Measurements from ENCODE around the gene MRPS33.

MRPS33 gene

DNA sequence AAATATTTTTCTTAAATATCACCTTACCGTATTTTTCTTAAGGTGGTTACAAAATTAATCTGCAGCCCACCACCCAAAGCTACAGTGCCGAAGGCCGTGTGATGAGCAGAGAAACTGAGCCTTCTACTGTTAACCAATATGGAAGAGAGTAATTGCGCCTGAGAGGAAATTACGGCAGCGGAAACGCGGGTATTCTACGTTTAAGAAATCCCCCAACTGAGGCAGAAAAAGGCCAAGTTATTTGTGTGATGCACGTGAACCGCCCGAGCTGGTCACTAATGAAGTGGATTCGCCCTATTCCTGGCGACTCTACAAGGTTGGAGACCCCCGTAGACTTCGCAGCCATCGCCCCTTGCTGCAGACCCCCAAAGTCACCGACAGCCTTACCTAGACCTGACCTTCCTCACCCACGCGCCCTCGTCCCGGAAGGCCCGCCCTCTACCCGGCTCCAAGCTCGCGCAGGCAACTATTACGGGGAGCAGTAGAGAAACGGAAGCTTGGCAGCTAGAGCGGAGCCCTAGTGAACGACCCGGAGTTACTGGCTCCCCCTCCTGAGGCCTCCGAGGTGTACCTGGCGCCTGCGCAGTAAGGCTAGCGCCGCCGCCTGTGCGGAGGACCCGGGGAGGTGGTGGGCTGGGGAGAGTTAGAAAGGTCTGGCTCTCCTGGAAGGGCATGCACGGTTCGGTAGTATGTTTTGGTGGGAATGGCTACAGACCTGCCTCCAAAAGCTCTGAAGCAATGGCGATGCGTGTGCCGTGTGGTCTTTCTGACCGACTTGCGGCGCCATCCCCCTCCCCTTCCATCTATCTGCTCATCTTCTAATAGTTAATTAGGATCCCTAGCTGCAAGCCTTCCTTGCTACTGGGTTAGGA, at the start of gene MRPS33:
Gene MRPS33 (minus strand): TSS at position 429 of the 872 bp plus-strand sequence. CDS start 4,319 bp downstream, outside the sequence.
- Mint-ChIP-seq H3K27me3 (ENCODE audit: low read depth, poor library complexity) (peaks cover 33% of the 10 kb centered on the region), H3K36me3 (ENCODE audit: low read depth) (peaks cover 7% of the 10 kb centered on the region), H3K9me3 (peaks cover 7% of the 10 kb centered on the region), H3K27ac (peak within 1 kb of the TSS; percentile 99), H3K4me1 (peaks cover 19% of the 10 kb centered on the region), H3K4me3 (peak within 1 kb of the TSS; percentile 98)
- TF ChIP-seq, protein P1, sequence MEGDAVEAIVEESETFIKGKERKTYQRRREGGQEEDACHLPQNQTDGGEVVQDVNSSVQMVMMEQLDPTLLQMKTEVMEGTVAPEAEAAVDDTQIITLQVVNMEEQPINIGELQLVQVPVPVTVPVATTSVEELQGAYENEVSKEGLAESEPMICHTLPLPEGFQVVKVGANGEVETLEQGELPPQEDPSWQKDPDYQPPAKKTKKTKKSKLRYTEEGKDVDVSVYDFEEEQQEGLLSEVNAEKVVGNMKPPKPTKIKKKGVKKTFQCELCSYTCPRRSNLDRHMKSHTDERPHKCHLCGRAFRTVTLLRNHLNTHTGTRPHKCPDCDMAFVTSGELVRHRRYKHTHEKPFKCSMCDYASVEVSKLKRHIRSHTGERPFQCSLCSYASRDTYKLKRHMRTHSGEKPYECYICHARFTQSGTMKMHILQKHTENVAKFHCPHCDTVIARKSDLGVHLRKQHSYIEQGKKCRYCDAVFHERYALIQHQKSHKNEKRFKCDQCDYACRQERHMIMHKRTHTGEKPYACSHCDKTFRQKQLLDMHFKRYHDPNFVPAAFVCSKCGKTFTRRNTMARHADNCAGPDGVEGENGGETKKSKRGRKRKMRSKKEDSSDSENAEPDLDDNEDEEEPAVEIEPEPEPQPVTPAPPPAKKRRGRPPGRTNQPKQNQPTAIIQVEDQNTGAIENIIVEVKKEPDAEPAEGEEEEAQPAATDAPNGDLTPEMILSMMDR (IDR thresholded peaks at IDR 0.05), result no peak
- peak; percentile 92 for DNase-seq

DNA sequence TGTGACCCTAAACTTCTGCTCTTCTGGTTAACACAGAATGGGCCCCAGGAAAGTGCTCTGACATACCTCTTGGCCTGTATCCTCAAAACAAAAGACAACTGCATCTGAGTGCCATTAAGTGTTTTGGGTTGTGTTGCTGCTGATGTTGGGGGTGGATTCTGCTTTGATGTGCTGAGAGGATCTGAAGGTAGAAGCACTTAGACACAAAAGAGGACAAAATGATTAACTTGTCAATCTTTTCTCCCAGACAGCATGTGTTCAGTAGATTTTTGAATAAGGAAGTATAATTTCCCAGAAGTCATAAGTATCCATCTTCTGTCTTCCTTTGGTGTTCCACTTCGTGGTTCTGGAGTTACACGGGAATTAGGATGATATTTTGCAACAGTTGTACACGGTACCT, 43.0 kb upstream of the MRPS33 start:
- Mint-ChIP-seq H3K27me3 (ENCODE audit: low read depth, poor library complexity) (peaks cover 6% of the 10 kb centered on the region), H3K27ac (no peak overlapping the region), H3K9me3 (peaks cover 11% of the 10 kb centered on the region), H3K4me3 (no peak overlapping the region), H3K36me3 (ENCODE audit: low read depth) (no peaks in the 10 kb centered on the region), H3K4me1 (peaks cover 5% of the 10 kb centered on the region)
- DNase-seq, result no peak
- TF ChIP-seq, protein P1 (IDR thresholded peaks at IDR 0.05), result no peak

DNA sequence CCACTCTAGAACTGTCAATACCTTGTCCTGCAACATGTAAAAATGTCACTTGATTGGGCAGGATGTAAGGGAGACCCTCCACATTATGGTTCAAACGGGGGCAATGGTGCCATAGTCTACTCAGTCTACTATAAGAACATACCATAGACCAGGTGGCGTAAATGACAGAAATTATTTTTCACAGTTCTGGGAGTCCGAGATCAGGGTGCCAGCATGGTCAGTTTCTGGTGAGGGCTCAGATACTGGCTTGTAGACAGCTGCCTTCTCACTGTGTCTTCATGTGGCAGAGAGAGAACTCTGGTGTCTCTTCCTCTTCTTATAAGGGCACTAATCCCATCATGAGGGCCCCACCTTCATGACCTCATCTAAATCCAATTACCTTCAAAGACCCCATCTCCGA, 40.4 kb upstream of the MRPS33 start:
- TF ChIP-seq, protein P1 (IDR thresholded peaks at IDR 0.05), result no peak
- Mint-ChIP-seq H3K36me3 (ENCODE audit: low read depth) (no peaks in the 10 kb centered on the region), H3K9me3 (peaks cover 2% of the 10 kb centered on the region), H3K4me1 (peaks cover 5% of the 10 kb centered on the region), H3K27me3 (ENCODE audit: low read depth, poor library complexity) (peaks cover 8% of the 10 kb centered on the region), H3K4me3 (no peak overlapping the region), H3K27ac (no peak overlapping the region)
- DNase-seq, result no peak

DNA sequence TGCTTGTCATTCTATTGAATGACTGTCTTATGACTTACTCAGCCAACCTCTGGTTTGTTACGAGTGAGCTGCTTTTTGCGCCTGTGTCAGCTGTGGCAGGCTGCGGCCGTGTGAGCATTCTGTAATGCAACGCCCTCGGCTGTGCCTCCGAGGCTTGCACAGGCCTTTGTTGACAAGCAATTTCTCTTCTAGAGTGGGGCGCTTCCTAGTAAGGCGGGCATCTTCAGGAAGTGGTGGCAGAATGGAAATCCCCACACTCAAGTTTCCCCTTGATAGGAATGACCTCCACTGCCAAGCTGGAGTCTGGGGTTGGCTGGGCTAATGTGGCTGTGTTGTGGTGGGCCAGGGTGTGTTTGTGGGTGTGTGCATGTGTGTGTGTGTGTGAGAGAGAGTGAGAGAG, 38.9 kb upstream of the MRPS33 start:
- DNase-seq, result no peak
- Mint-ChIP-seq H3K4me3 (no peak overlapping the region), H3K27me3 (ENCODE audit: low read depth, poor library complexity) (peaks cover 8% of the 10 kb centered on the region), H3K9me3 (peaks cover 2% of the 10 kb centered on the region), H3K27ac (no peak overlapping the region), H3K4me1 (peaks cover 5% of the 10 kb centered on the region), H3K36me3 (ENCODE audit: low read depth) (no peaks in the 10 kb centered on the region)
- TF ChIP-seq, protein P1 (IDR thresholded peaks at IDR 0.05), result no peak

DNA sequence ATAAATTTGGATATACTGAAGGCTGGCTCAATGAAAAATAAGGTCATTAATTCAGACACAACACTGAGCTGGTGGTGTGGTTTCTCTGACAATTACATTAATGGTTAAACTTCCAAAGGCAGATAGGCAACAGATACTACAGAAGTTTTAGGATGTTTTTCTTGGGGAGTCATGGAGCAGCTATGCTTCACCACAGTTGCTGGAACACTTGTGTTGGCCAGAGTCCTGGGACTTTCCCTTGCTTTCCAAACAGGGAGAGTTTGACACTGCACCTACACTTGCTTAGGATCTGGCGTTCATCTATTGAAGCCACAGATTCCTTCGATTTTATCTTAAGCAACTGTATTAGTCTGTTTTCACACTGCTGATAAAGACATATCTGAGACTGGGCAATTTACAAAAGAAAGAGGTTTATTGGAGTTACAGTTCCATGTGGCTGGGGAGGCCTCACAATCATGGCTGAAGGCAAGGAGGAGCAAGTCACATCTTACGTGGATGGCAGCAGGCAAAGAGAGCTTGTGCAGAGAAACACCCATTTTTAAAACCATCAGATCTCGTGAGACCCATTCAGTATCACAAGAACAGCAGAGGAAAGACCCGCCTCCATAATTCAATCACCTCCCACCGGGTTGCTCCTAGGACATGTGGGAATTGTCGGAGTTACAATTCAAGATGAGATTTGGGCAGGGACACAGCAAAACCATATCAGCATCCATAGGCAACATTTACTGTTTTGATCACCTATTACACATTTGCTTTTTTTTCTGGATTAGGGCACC, 31.3 kb upstream of the MRPS33 start:
- H3K27me3 Mint-ChIP-seq (ENCODE audit: low read depth, poor library complexity), result no peaks in the 10 kb centered on the region
- H3K27ac Mint-ChIP-seq, result no peak overlapping the region
- H3K36me3 Mint-ChIP-seq (ENCODE audit: low read depth), result no peaks in the 10 kb centered on the region

More for the DNA sequence above, 31.3 kb upstream of the MRPS33 start:
- H3K4me1 Mint-ChIP-seq, result no peaks in the 10 kb centered on the region
- no peak overlapping the region for H3K4me3 Mint-ChIP-seq
- peaks cover 7% of the 10 kb centered on the region for H3K9me3 Mint-ChIP-seq
- no peak for DNase-seq
- TF ChIP-seq, protein P1 (IDR thresholded peaks at IDR 0.05), result no peak
